ENCODE data around the gene SAFB. TPM values are rescaled to one million over a fixed set of nuclear protein-coding genes. Genes with fewer than 3 reads are reported as not detected.

Gene SAFB
- total RNA-seq, 1 donor from 2014 or later, result 113 TPM

DNA sequence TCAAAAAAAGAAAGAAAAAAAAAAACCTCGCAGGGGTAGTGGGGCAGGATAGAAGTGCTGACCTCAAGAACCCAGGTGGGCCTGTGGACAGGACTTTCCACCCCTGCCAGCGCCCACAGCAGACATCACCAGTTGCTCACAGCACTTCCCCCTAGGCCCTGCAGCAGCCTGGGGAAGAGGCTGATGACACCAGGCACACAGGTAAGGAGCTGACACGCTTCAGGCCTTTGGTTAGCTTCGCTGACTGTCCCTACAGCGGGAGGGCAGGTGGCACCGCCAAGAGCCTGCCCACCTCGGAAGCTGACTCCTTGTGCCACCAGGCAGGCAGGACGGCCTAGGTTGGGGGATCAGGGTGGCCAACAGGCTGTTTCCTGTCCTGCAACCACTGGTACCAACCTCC is 88.1 kb downstream of the SAFB start:
- Mint-ChIP-seq H3K9me3 (ENCODE audit: unreplicated experiment) (no peaks in the 10 kb centered on the region), H3K27me3 (ENCODE audit: unreplicated experiment) (no peaks in the 10 kb centered on the region), H3K36me3 (ENCODE audit: low read depth, unreplicated experiment) (peaks cover 15% of the 10 kb centered on the region), H3K27ac (ENCODE audit: unreplicated experiment) (no peak overlapping the region), H3K4me3 (ENCODE audit: unreplicated experiment) (no peak overlapping the region), H3K4me1 (ENCODE audit: unreplicated experiment) (no peaks in the 10 kb centered on the region)
- TF ChIP-seq, protein P1, sequence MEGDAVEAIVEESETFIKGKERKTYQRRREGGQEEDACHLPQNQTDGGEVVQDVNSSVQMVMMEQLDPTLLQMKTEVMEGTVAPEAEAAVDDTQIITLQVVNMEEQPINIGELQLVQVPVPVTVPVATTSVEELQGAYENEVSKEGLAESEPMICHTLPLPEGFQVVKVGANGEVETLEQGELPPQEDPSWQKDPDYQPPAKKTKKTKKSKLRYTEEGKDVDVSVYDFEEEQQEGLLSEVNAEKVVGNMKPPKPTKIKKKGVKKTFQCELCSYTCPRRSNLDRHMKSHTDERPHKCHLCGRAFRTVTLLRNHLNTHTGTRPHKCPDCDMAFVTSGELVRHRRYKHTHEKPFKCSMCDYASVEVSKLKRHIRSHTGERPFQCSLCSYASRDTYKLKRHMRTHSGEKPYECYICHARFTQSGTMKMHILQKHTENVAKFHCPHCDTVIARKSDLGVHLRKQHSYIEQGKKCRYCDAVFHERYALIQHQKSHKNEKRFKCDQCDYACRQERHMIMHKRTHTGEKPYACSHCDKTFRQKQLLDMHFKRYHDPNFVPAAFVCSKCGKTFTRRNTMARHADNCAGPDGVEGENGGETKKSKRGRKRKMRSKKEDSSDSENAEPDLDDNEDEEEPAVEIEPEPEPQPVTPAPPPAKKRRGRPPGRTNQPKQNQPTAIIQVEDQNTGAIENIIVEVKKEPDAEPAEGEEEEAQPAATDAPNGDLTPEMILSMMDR (IDR thresholded peaks at IDR 0.05; ENCODE audit: unreplicated experiment), result no peak
- DNase-seq (ENCODE audit: low spot score), result no peak

DNA sequence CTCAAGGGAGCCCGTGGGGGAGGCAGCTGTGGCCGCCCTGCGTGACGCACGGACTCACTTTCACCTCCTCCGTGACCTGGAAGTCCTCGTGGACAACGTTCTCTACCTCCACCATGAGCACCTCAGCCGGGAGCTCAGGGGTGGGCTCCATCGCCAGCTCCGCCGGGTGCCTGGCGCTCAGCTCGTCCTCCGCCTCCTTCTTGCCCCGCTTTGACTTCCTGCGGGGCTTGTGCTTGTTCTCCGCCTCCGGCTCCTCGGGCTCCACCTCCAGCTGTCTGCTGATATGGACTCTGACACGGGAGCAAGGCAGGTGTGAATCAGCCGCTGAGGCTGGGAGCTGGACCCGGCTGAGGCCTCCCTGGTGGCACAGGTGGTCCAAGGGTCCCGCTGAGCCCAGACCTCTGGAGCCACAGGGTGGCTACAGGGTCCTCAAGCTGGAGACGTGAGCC is 88.9 kb downstream of the SAFB start:
- H3K27me3 Mint-ChIP-seq (ENCODE audit: unreplicated experiment), result no peaks in the 10 kb centered on the region
- TF ChIP-seq, protein P1 (IDR thresholded peaks at IDR 0.05; ENCODE audit: unreplicated experiment), result no peak
- no peaks in the 10 kb centered on the region for H3K4me1 Mint-ChIP-seq (ENCODE audit: unreplicated experiment)
- no peak overlapping the region for H3K27ac Mint-ChIP-seq (ENCODE audit: unreplicated experiment)
- H3K4me3 Mint-ChIP-seq (ENCODE audit: unreplicated experiment), result no peak overlapping the region
- H3K36me3 Mint-ChIP-seq (ENCODE audit: low read depth, unreplicated experiment), result peaks cover 11% of the 10 kb centered on the region
- DNase-seq (ENCODE audit: low spot score), result no peak
- H3K9me3 Mint-ChIP-seq (ENCODE audit: unreplicated experiment), result no peaks in the 10 kb centered on the region

DNA sequence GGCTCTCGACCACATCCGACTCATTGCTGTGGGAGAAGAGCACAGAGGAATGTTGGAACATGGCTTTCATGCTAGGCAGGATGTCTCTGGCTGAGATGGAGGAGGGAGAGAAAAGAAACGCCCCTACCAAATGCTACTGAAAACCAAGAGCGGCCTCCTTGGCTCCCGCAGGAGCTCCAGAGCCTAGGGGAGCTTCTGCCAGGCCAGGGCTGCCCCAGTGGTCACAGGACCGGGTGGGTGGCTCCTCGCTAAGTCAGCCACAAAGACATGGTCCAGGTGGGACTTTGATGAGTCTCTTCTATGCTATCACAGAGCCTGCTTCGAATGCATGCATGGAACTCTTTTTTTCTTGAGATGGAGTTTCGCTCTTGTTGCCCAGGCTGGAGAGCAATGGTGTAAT is 90.3 kb downstream of the SAFB start:
- DNase-seq (ENCODE audit: low spot score), result no peak
- H3K4me1 Mint-ChIP-seq (ENCODE audit: unreplicated experiment), result peaks cover 3% of the 10 kb centered on the region
- H3K27me3 Mint-ChIP-seq (ENCODE audit: unreplicated experiment), result no peaks in the 10 kb centered on the region
- no peaks in the 10 kb centered on the region for H3K9me3 Mint-ChIP-seq (ENCODE audit: unreplicated experiment)
- peaks cover 8% of the 10 kb centered on the region for H3K36me3 Mint-ChIP-seq (ENCODE audit: low read depth, unreplicated experiment)
- H3K27ac Mint-ChIP-seq (ENCODE audit: unreplicated experiment), result no peak overlapping the region
- TF ChIP-seq, protein P1 (IDR thresholded peaks at IDR 0.05; ENCODE audit: unreplicated experiment), result no peak
- H3K4me3 Mint-ChIP-seq (ENCODE audit: unreplicated experiment), result no peak overlapping the region

DNA sequence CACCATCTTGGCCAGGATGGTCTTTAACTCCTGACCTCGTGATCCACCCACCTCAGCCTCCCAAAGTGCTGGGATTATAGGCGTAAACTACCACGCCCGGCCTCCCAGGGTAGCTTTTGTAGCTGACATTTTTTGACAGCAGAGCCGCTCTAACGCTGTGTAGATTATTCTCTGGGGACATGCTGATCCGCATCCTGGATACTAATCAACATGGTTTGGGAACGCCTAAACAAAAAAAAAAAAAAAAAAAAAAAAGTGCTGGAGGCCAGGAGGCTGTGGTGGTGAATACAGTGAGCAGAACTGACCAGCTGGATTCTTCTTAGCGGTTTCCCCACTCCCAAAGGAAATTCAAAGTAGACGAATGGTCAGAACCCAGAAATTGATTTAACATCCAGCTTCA is 91.9 kb downstream of the SAFB start:
- H3K27ac Mint-ChIP-seq (ENCODE audit: unreplicated experiment), result no peak overlapping the region
- H3K36me3 Mint-ChIP-seq (ENCODE audit: low read depth, unreplicated experiment), result peaks cover 13% of the 10 kb centered on the region
- no peak overlapping the region for H3K4me3 Mint-ChIP-seq (ENCODE audit: unreplicated experiment)
- H3K4me1 Mint-ChIP-seq (ENCODE audit: unreplicated experiment), result peaks cover 13% of the 10 kb centered on the region
- peaks cover 8% of the 10 kb centered on the region for H3K27me3 Mint-ChIP-seq (ENCODE audit: unreplicated experiment)
- no peaks in the 10 kb centered on the region for H3K9me3 Mint-ChIP-seq (ENCODE audit: unreplicated experiment)
- TF ChIP-seq, protein P1 (IDR thresholded peaks at IDR 0.05; ENCODE audit: unreplicated experiment), result no peak
- DNase-seq (ENCODE audit: low spot score), result no peak

DNA sequence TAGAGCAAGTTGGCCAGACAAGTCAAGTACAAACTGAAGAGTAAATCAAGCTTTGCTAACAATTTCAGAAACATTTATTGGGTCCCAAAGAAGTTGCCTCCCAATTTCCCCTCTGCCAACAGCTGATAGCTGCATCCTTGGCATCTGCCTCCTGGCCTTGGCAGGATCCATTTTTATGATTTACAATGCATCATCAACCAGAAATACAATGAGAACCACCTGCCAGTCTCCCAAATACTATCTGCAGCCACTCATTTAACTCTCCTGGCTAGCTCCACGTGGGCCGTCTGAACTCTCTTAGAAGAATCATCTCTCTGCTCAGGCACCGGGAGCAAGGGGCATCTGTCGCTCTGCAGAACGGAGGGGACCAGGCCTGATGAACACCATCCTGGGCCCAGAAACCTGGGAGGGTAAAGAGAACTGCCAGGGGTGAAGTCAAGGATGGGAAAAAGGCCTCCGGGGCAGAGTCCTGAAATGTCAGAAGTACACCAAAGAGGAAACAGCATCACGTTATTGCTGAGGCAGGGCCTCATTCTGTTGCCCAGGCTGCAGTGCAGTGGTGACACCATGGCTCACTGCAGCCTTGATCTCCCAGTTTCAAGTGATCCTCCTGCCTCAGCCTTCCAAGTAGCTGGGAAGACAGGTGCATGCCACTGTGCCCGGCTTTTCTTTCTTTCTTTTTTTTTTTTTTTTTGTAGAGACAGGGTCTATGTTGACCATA is 94.5 kb downstream of the SAFB start:
- no peak for DNase-seq (ENCODE audit: low spot score)
- Mint-ChIP-seq H3K27ac (ENCODE audit: unreplicated experiment) (peak overlapping the region; percentile 57), H3K27me3 (ENCODE audit: unreplicated experiment) (peaks cover 15% of the 10 kb centered on the region), H3K36me3 (ENCODE audit: low read depth, unreplicated experiment) (peaks cover 10% of the 10 kb centered on the region), H3K9me3 (ENCODE audit: unreplicated experiment) (no peaks in the 10 kb centered on the region), H3K4me1 (ENCODE audit: unreplicated experiment) (peaks cover 13% of the 10 kb centered on the region), H3K4me3 (ENCODE audit: unreplicated experiment) (peak overlapping the region; percentile 79)
- TF ChIP-seq, protein P1 (IDR thresholded peaks at IDR 0.05; ENCODE audit: unreplicated experiment), result no peak
